Neural cell (in vitro differentiated cells): ENCODE data around the gene DNPEP. TPM values are rescaled to one million over a fixed set of nuclear protein-coding genes. Genes with fewer than 3 reads are reported as not detected.

Source experiments
- H2AFZ ChIP-seq: fragments of 200-600, 300-800 bp; sonication (generic), shearing (Covaris generic); 2 replicates; pipeline ENCODE4 v1.6.0; 2014; ENCODE audit warnings: low read depth, mild to moderate bottlenecking, antibody characterized with exemption, low read length, moderate library complexity
- H3F3A ChIP-seq: fragments of 200-600 bp; shearing (Covaris generic); 2 replicates; pipeline ENCODE4 v1.6.1; 2016; ENCODE audit warnings: mild to moderate bottlenecking, moderate library complexity, mixed read lengths, antibody characterized with exemption, low read length; ENCODE audit not compliant: insufficient read depth, poor library complexity, severe bottlenecking
- H3K27ac ChIP-seq: fragments of 200-600, 300-800 bp; sonication (generic), shearing (Covaris generic); 2 replicates; pipeline ENCODE4 v1.5.1; 2014; ENCODE audit warnings: mild to moderate bottlenecking, low read length, moderate library complexity
- H3K27me3 ChIP-seq: fragments of 300-800, 200-600 bp; sonication (generic), shearing (Covaris generic); 2 replicates; pipeline ENCODE4 v1.6.0; 2014; ENCODE audit warnings: mild to moderate bottlenecking, low read depth, low read length, moderate library complexity; ENCODE audit not compliant: insufficient read depth
- H3K36me3 ChIP-seq: fragments of 300-800, 200-600 bp; sonication (generic), shearing (Covaris generic); 2 replicates; pipeline ENCODE4 v1.5.1; 2014; ENCODE audit warnings: mild to moderate bottlenecking, antibody characterized with exemption, low read length, moderate library complexity; ENCODE audit not compliant: insufficient read depth
- H3K4me2 ChIP-seq: fragments of 300-800, 200-600 bp; sonication (generic), shearing (Covaris generic); 2 replicates; pipeline ENCODE4 v1.6.0; 2014; ENCODE audit warnings: mild to moderate bottlenecking, low read length
- H3K4me3 ChIP-seq: fragments of 300-800, 200-600 bp; sonication (generic), shearing (Covaris generic); 2 replicates; pipeline ENCODE4 v1.5.1; 2014; ENCODE audit warnings: mild to moderate bottlenecking, low read length, moderate library complexity
- H3K79me2 ChIP-seq: fragments of 200-600 bp; shearing (Covaris generic); replicated peaks from 2 replicates; pipeline ENCODE4 v1.6.0; 2014; ENCODE audit warnings: mild to moderate bottlenecking, low read length, moderate library complexity; ENCODE audit not compliant: insufficient read depth
- H3K9ac ChIP-seq: fragments of 300-800, 200-600 bp; sonication (generic), shearing (Covaris generic); 2 replicates; pipeline ENCODE4 v1.6.1; 2016; ENCODE audit warnings: mild to moderate bottlenecking, low read length, mixed read lengths
- H3K9me2 ChIP-seq: fragments of 200-600 bp; shearing (Covaris generic); 2 replicates; pipeline ENCODE4 v1.6.1; 2016; ENCODE audit warnings: mild to moderate bottlenecking, low read length, mixed read lengths; ENCODE audit not compliant: insufficient read depth
- H3K9me3 ChIP-seq: fragments of 200-600, 300-800 bp; sonication (generic), shearing (Covaris generic); 2 replicates; pipeline ENCODE4 v1.6.1; 2016; ENCODE audit warnings: mild to moderate bottlenecking, mixed run types, low read length, moderate library complexity, mixed read lengths
- H4K20me1 ChIP-seq: fragments of 200-600 bp; shearing (Covaris generic); 2 replicates; pipeline ENCODE4 v1.6.1; 2016; ENCODE audit warnings: mild to moderate bottlenecking, mixed run types; ENCODE audit not compliant: insufficient read depth
- CTCF ChIP-seq: fragments of 450-650 bp; IDR thresholded peaks from 2 replicates; pipeline ENCODE4 v1.5.1; 2014; ENCODE audit warnings: antibody characterized with exemption, mild to moderate bottlenecking, moderate library complexity; ENCODE audit not compliant: poor library complexity, severe bottlenecking
- EP300 ChIP-seq: fragments of 450-650 bp; conservative IDR thresholded peaks from 2 replicates; pipeline ENCODE4 v1.6.1; 2014; ENCODE audit warnings: antibody characterized with exemption, mild to moderate bottlenecking, moderate library complexity; ENCODE audit not compliant: poor library complexity, severe bottlenecking
- EZH2 ChIP-seq: fragments of 200-600, 300-800 bp; shearing (Covaris generic), sonication (generic); IDR thresholded peaks from 2 replicates; pipeline ENCODE4 v1.6.1; 2014; ENCODE audit warnings: antibody characterized with exemption, low read length, borderline replicate concordance, mild to moderate bottlenecking; ENCODE audit not compliant: insufficient read depth, poor library complexity, severe bottlenecking
- MXI1 ChIP-seq: fragments of 450-650 bp; conservative IDR thresholded peaks from 2 replicates; pipeline ENCODE4 v1.6.1; 2014; ENCODE audit warnings: antibody characterized with exemption, mild to moderate bottlenecking; ENCODE audit not compliant: poor library complexity, severe bottlenecking
- POLR2AphosphoS5 ChIP-seq: IDR thresholded peaks from 2 replicates; pipeline ENCODE4 v1.6.1; 2012
- RAD21 ChIP-seq: fragments of 450-650 bp; conservative IDR thresholded peaks from 2 replicates; pipeline ENCODE4 v1.6.1; 2014; ENCODE audit warnings: antibody characterized with exemption, mild to moderate bottlenecking, moderate library complexity
- REST ChIP-seq: IDR thresholded peaks from 2 replicates; pipeline ENCODE4 v1.6.1; 2012; ENCODE audit warnings: borderline replicate concordance
- SMC3 ChIP-seq: fragments of 450-650 bp; conservative IDR thresholded peaks from 2 replicates; pipeline ENCODE4 v1.6.1; 2014; ENCODE audit warnings: antibody characterized with exemption, mild to moderate bottlenecking, moderate library complexity; ENCODE audit not compliant: poor library complexity
- TAF1 ChIP-seq: IDR thresholded peaks from 2 replicates; pipeline ENCODE4 v1.6.1; 2012; ENCODE audit warnings: low read depth
- polyA plus RNA-seq: library from polyadenylated mRNA; depleted of rRNA; stranded (reverse); fragments of >200 nt; gene quantifications from 2 replicates; pipeline ENCODE4 v1.2.3, GENCODE V29; 2014

The DNPEP gene
- polyA plus RNA-seq, 1 donor from 2014 or later = 11.9 TPM

DNA sequence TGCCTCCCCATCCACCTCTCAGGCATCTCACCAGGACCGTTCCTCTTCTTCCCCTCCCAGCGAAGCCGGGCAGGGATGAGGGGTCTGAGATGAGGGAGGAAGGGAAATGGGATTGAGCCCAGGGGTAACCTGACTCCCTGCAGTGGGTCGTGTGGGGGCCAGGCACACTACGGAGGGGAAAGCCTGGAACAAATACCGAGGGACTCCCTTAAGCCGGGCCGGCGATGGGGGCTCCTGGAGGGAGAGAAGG, 46.7 kb upstream of the DNPEP start:
- no peaks in the 10 kb centered on the region for H3F3A ChIP-seq
- peaks cover 31% of the 10 kb centered on the region for H3K27me3 ChIP-seq
- H3K4me3 ChIP-seq = no peak overlapping the region
- H3K9me3 ChIP-seq = no peaks in the 10 kb centered on the region
- H3K4me2 ChIP-seq = no peak overlapping the region
- H3K9ac ChIP-seq = no peak overlapping the region
- H3K9me2 ChIP-seq = no peaks in the 10 kb centered on the region
- H4K20me1 ChIP-seq = no peaks in the 10 kb centered on the region
- no peak for TF ChIP-seq MXI1
- no peak overlapping the region for H3K27ac ChIP-seq
- no peaks in the 10 kb centered on the region for H3K79me2 ChIP-seq
- H3K36me3 ChIP-seq = no peaks in the 10 kb centered on the region
- no peak overlapping the region for H2AFZ ChIP-seq

GRCh38 chr2:219433666-219434467, 46.2 kb upstream of the DNPEP start:
- Histone ChIP-seq H2AFZ (no peak overlapping the region), H3K27ac (no peak overlapping the region), H3K27me3 (peaks cover 30% of the 10 kb centered on the region), H4K20me1 (no peaks in the 10 kb centered on the region), H3K4me2 (no peak overlapping the region), H3K36me3 (no peaks in the 10 kb centered on the region), H3K9me3 (no peaks in the 10 kb centered on the region), H3K4me3 (no peak overlapping the region), H3K9me2 (no peaks in the 10 kb centered on the region), H3K9ac (no peak overlapping the region), H3F3A (no peaks in the 10 kb centered on the region), H3K79me2 (no peaks in the 10 kb centered on the region)
- TF ChIP-seq EP300 (no peak), REST (no peak), RAD21 (no peak), TAF1 (no peak), SMC3 (no peak), MXI1 (no peak), EZH2 (no peak), POLR2AphosphoS5 (no peak), CTCF (no peak)
